Endothelial cell of umbilical vein (primary cell): ENCODE measurements around the gene SAFB.

ENCODE experiments used
- EZH2 ChIP-seq: IDR thresholded peaks from 2 replicates; pipeline ENCODE4 v1.6.1; 2012; ENCODE audit warnings: borderline replicate concordance, low read depth, mild to moderate bottlenecking, moderate library complexity, low read length, inconsistent platforms; ENCODE audit not compliant: severe bottlenecking
- FOS ChIP-seq: IDR thresholded peaks from 2 replicates; pipeline ENCODE4 v1.6.1; 2011; ENCODE audit warnings: mild to moderate bottlenecking, low read length, moderate library complexity, borderline replicate concordance; ENCODE audit not compliant: insufficient read depth
- MYC ChIP-seq: IDR thresholded peaks from one replicate; pipeline ENCODE4 v1.6.1; 2011; ENCODE audit warnings: mild to moderate bottlenecking, low read depth, low read length
- POLR2A ChIP-seq: IDR thresholded peaks from 2 replicates; pipeline ENCODE4 v1.6.1; 2012; ENCODE audit warnings: low read depth, mild to moderate bottlenecking, control low read depth, low read length
- POLR2AphosphoS5 ChIP-seq: IDR thresholded peaks from 2 replicates; pipeline ENCODE4 v1.6.1; 2012; ENCODE audit warnings: low read depth, mild to moderate bottlenecking, control low read depth, low read length, moderate library complexity; ENCODE audit not compliant: insufficient read depth
- TF ChIP-seq, protein P1 (sequence below), 2 donors: IDR thresholded peaks; 1 replicate in 1 of 2; 2 replicates in 1 of 2; pipeline ENCODE4 v1.5.1; 2011; ENCODE audit warnings: low read length in 2 of 2, mild to moderate bottlenecking in 2 of 2, moderate library complexity in 2 of 2, control low read depth in 1 of 2, inconsistent platforms in 1 of 2, low read depth in 1 of 2; ENCODE audit not compliant: insufficient read depth in 1 of 2; ENCODE audit errors: extremely low read depth in 1 of 2

DNA sequence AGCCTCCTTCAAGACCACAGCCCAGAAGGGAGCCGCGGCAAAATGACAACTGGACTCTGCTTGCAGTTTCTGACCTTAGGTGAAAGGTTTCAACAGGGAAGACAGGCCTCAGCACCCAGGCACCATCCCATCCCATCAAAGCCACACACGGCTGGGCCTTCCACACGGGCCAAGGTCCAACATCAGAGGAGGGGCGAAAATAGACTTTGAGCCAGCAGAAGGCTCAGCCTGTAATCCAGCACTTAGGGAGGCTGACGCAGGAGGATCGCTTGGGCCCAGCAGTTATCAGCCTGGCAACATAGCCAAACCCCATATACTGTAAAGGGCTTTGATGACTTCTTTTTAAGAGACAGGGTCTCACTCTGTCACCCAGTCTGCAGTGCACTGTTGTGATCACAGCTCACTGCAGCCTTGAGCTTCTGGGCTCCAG lies 28.3 kb upstream of the SAFB start:
- TF ChIP-seq, protein P1, sequence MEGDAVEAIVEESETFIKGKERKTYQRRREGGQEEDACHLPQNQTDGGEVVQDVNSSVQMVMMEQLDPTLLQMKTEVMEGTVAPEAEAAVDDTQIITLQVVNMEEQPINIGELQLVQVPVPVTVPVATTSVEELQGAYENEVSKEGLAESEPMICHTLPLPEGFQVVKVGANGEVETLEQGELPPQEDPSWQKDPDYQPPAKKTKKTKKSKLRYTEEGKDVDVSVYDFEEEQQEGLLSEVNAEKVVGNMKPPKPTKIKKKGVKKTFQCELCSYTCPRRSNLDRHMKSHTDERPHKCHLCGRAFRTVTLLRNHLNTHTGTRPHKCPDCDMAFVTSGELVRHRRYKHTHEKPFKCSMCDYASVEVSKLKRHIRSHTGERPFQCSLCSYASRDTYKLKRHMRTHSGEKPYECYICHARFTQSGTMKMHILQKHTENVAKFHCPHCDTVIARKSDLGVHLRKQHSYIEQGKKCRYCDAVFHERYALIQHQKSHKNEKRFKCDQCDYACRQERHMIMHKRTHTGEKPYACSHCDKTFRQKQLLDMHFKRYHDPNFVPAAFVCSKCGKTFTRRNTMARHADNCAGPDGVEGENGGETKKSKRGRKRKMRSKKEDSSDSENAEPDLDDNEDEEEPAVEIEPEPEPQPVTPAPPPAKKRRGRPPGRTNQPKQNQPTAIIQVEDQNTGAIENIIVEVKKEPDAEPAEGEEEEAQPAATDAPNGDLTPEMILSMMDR (IDR thresholded peaks at IDR 0.05; ENCODE audit: extremely low read depth in 1 of 2, insufficient read depth in 1 of 2, low read depth in 1 of 2, low read length in 2 of 2): no peak
- TF ChIP-seq EZH2 (no peak), FOS (no peak), POLR2A (no peak), MYC (no peak), POLR2AphosphoS5 (no peak)
